Measurements from ENCODE around the gene SVEP1. TPM values are rescaled to one million over a fixed set of nuclear protein-coding genes. Genes with fewer than 3 reads are reported as not detected.

SVEP1 gene
- total RNA-seq, 2 experiments from 2014 or later, result not detected

DNA sequence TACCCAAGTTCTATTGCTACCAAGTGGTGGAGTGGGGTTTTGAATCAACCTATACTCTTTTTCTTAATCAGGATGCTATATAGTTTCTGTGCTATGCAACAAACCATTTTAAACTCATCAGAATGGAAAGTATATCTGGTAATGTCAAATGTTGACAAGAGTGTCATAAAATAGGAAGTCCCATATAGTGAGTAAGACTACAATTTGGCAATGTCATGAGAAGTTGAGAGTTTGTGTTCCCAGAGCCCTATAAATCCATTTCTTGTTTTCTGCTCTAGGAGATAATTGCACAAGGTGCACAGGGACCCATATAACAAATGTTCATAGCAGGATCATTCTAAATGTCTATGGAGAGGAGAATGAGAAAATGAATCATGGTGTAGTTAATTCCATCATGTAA is 132.1 kb downstream of the SVEP1 start:
- Histone ChIP-seq H3K4me1 (ENCODE audit: insufficient read depth, low read length, poor library complexity, severe bottlenecking) (no peaks in the 10 kb centered on the region), H3K79me2 (ENCODE audit: insufficient read depth, low read depth, low read length) (no peaks in the 10 kb centered on the region), H3K36me3 (ENCODE audit: insufficient read depth, low read length) (no peaks in the 10 kb centered on the region), H3K4me3 (ENCODE audit: low read depth, low read length, poor library complexity, severe bottlenecking) (no peak overlapping the region), H3K27ac (ENCODE audit: low read depth, low read length, poor library complexity, severe bottlenecking) (no peak overlapping the region), H3K9me3 (ENCODE audit: low read length) (no peaks in the 10 kb centered on the region), H2AFZ (ENCODE audit: low read length) (no peak overlapping the region), H4K20me1 (ENCODE audit: insufficient read depth, low read length) (no peaks in the 10 kb centered on the region), H3K4me2 (ENCODE audit: low read length) (no peak overlapping the region), H3K9me2 (ENCODE audit: insufficient read depth, low read length) (no peaks in the 10 kb centered on the region)
- no peak for TF ChIP-seq EZH2phosphoT487 (IDR thresholded peaks at IDR 0.05; ENCODE audit: borderline replicate concordance, low read depth, low read length)
- TF ChIP-seq, protein P1, sequence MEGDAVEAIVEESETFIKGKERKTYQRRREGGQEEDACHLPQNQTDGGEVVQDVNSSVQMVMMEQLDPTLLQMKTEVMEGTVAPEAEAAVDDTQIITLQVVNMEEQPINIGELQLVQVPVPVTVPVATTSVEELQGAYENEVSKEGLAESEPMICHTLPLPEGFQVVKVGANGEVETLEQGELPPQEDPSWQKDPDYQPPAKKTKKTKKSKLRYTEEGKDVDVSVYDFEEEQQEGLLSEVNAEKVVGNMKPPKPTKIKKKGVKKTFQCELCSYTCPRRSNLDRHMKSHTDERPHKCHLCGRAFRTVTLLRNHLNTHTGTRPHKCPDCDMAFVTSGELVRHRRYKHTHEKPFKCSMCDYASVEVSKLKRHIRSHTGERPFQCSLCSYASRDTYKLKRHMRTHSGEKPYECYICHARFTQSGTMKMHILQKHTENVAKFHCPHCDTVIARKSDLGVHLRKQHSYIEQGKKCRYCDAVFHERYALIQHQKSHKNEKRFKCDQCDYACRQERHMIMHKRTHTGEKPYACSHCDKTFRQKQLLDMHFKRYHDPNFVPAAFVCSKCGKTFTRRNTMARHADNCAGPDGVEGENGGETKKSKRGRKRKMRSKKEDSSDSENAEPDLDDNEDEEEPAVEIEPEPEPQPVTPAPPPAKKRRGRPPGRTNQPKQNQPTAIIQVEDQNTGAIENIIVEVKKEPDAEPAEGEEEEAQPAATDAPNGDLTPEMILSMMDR (conservative IDR thresholded peaks at IDR 0.05; ENCODE audit: low read length), result no peak
- no peak for DNase-seq (ENCODE audit: low spot score)
- BruUV-seq (replicated peaks), result no TSS peak
- CTCF ChIA-PET (ENCODE audit: unreplicated experiment), result no interaction called here
- intact Hi-C loops (cut with micrococcal nuclease; ENCODE audit: unreplicated experiment), result no loop called here
- POLR2A ChIA-PET, result no interaction called here

GRCh38 chr9:110446171-110446570 is 133.4 kb downstream of the SVEP1 start:
- no peaks in the 10 kb centered on the region for H3K79me2 ChIP-seq (ENCODE audit: insufficient read depth, low read depth, low read length)
- BruUV-seq (replicated peaks), result no TSS peak
- H4K20me1 ChIP-seq (ENCODE audit: insufficient read depth, low read length), result no peaks in the 10 kb centered on the region
- no peaks in the 10 kb centered on the region for H3K36me3 ChIP-seq (ENCODE audit: insufficient read depth, low read length)
- no peak overlapping the region for H3K4me2 ChIP-seq (ENCODE audit: low read length)
- ChIA-PET POLR2A (interaction anchor here (0.7 kb wide), 1 partner anchor 262 kb away, joined by 3 read pairs; no protein-coding TSS in a partner anchor), CTCF (ENCODE audit: unreplicated experiment) (no interaction called here)
- H3K9me2 ChIP-seq (ENCODE audit: insufficient read depth, low read length), result no peaks in the 10 kb centered on the region
- TF ChIP-seq, protein P1 (conservative IDR thresholded peaks at IDR 0.05; ENCODE audit: low read length), result no peak
- TF ChIP-seq EZH2phosphoT487 (IDR thresholded peaks at IDR 0.05; ENCODE audit: borderline replicate concordance, low read depth, low read length), result no peak
- H3K4me1 ChIP-seq (ENCODE audit: insufficient read depth, low read length, poor library complexity, severe bottlenecking), result no peaks in the 10 kb centered on the region
- no peak for DNase-seq (ENCODE audit: low spot score)
- H3K4me3 ChIP-seq (ENCODE audit: low read depth, low read length, poor library complexity, severe bottlenecking), result no peak overlapping the region
- H2AFZ ChIP-seq (ENCODE audit: low read length), result no peak overlapping the region
- no peaks in the 10 kb centered on the region for H3K9me3 ChIP-seq (ENCODE audit: low read length)
- H3K27ac ChIP-seq (ENCODE audit: low read depth, low read length, poor library complexity, severe bottlenecking), result no peak overlapping the region
- intact Hi-C loops (cut with micrococcal nuclease; ENCODE audit: unreplicated experiment), result no loop called here

DNA sequence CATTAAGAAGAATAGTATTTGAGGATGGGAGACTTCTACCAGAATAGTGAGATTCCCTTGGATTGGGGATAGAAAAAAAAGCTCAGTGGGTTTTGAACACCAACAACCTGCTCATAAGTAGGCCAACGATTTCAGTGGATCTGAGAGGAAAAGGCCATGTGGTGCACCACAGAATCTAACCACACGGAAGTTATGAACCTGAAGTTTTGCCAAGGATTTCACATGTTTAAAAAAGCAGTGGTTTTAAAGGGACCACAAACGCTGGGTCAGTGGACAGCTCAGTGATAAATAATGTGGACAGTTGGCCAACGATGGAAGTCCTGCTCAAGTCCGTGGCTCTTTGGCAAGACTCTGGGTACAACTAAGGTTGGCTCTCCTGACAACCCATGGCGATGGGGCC is 134.6 kb downstream of the SVEP1 start:
- H3K36me3 ChIP-seq (ENCODE audit: insufficient read depth, low read length), result no peaks in the 10 kb centered on the region
- H3K4me1 ChIP-seq (ENCODE audit: insufficient read depth, low read length, poor library complexity, severe bottlenecking), result no peaks in the 10 kb centered on the region
- intact Hi-C loops (cut with micrococcal nuclease; ENCODE audit: unreplicated experiment), result no loop called here
- H3K27ac ChIP-seq (ENCODE audit: low read depth, low read length, poor library complexity, severe bottlenecking), result no peak overlapping the region
- H3K4me3 ChIP-seq (ENCODE audit: low read depth, low read length, poor library complexity, severe bottlenecking), result no peak overlapping the region
- no peaks in the 10 kb centered on the region for H4K20me1 ChIP-seq (ENCODE audit: insufficient read depth, low read length)
- POLR2A ChIA-PET, result no interaction called here
- no TSS peak for BruUV-seq (replicated peaks)
- H3K4me2 ChIP-seq (ENCODE audit: low read length), result no peak overlapping the region
- CTCF ChIA-PET (ENCODE audit: unreplicated experiment), result no interaction called here
- H3K9me3 ChIP-seq (ENCODE audit: low read length), result no peaks in the 10 kb centered on the region
- TF ChIP-seq, protein P1 (conservative IDR thresholded peaks at IDR 0.05; ENCODE audit: low read length), result no peak
- no peak for TF ChIP-seq EZH2phosphoT487 (IDR thresholded peaks at IDR 0.05; ENCODE audit: borderline replicate concordance, low read depth, low read length)
- H2AFZ ChIP-seq (ENCODE audit: low read length), result no peak overlapping the region
- no peak for DNase-seq (ENCODE audit: low spot score)
- H3K79me2 ChIP-seq (ENCODE audit: insufficient read depth, low read depth, low read length), result no peaks in the 10 kb centered on the region
- H3K9me2 ChIP-seq (ENCODE audit: insufficient read depth, low read length), result no peaks in the 10 kb centered on the region
